ENCODE measurements around the gene RPS14. TPM values are rescaled to one million over a fixed set of nuclear protein-coding genes. Genes with fewer than 3 reads are reported as not detected.

Gene RPS14
- 1,847 TPM for total RNA-seq

DNA sequence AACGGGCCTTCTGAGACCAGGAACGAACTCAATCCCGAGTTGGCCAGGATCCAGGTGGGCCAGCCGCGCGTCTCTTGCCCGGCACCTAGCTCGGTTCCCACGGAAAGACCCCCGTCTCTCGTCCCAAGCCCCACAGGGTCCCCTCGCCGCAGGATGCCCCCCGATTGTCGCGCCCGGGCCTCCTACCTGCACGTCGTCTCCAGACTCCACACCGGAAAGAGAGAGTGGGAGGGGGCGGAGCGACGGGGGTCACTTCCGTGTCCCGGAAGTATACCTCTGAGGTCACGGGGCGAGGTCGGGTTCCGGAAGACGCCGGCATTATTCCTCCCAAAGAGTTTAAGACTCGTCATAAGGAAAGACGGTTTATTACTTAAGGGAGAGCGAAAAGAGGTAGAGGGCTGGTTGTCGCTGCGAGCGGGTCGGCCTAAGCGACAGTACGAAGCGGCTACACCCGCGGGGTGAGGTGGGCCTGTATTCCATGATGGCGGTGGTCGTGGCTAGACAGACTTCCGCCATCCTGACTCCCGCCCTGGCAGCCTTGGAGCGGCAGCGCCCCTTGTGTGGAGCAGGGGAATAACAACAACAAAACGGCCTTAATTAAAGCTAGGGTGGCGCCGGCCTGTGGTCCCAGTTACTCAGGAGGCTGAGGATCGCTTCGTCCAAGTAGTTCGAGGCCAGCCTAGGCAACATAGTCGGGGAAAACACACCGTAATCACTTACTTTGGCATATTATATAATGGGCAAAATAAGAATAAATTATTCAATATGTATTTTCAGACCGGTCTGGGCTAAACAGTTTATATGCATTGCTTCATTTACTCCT, at the start of gene RPS14:
Gene RPS14, minus strand, starts transcription at position 223 of the 823 bp plus-strand sequence. CDS start 2,006 bp downstream, outside the sequence.
- ATAC-seq: peak; percentile 96

DNA sequence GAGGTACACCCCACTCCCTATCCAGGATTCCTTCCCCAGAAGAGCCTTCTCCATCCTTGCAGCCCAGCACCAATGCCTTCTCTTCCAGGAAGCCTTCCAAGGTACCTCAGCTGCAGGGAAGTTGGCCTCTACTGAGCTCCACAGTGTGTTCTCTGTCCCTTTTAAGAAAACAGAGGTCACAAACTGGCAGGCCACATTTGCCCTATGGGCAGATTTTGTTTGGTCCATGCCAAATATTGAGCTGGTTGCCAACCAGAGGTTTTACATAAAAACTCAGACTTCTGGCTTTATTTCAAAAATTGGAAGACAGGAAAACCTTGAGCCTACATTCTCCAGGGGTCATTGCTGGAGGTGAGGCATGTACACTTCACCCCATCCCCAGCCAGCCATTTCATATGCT, 49.4 kb upstream of the RPS14 start:
- ATAC-seq: no peak

- no peak for ATAC-seq
Observed at GRCh38 chr5:150498501-150498900, 49.0 kb upstream of the RPS14 start.

- ATAC-seq: peak; percentile 31
Observed at GRCh38 chr5:150497989-150498317, 48.4 kb upstream of the RPS14 start.

GRCh38 chr5:150497274-150497988, 47.9 kb upstream of the RPS14 start:
- peak; percentile 92 for ATAC-seq

- no peak for ATAC-seq
Observed at GRCh38 chr5:150496534-150496933, 47.0 kb upstream of the RPS14 start.

GRCh38 chr5:150496098-150496497, 46.6 kb upstream of the RPS14 start:
- ATAC-seq: no peak

DNA sequence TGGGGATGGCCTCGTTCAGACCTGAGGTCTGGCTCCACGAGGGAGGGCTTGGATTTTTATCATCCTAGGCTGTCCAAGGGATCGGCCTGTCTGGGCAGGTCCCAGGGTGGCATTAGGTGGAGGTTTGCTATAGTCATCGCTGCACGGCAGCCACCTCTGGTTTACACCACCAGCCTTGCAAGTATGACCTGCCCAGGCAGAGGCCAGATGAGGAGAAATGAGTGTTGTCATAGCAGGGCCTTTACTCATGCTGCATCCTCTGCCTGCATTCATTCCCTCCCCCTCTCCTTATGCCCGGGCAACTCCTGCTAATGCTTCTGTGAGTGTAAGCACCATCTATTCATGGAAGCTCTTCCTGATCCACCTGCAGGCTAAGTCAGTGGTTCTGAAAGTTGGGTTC, 43.1 kb upstream of the RPS14 start:
- peak; percentile 92 for ATAC-seq

- no peak for ATAC-seq
Observed at GRCh38 chr5:150491876-150492275, 42.3 kb upstream of the RPS14 start.

- ATAC-seq: no peak
Observed at GRCh38 chr5:150490754-150491153, 41.2 kb upstream of the RPS14 start.

- no peak for ATAC-seq
Observed at GRCh38 chr5:150490296-150490669, 40.7 kb upstream of the RPS14 start.

DNA sequence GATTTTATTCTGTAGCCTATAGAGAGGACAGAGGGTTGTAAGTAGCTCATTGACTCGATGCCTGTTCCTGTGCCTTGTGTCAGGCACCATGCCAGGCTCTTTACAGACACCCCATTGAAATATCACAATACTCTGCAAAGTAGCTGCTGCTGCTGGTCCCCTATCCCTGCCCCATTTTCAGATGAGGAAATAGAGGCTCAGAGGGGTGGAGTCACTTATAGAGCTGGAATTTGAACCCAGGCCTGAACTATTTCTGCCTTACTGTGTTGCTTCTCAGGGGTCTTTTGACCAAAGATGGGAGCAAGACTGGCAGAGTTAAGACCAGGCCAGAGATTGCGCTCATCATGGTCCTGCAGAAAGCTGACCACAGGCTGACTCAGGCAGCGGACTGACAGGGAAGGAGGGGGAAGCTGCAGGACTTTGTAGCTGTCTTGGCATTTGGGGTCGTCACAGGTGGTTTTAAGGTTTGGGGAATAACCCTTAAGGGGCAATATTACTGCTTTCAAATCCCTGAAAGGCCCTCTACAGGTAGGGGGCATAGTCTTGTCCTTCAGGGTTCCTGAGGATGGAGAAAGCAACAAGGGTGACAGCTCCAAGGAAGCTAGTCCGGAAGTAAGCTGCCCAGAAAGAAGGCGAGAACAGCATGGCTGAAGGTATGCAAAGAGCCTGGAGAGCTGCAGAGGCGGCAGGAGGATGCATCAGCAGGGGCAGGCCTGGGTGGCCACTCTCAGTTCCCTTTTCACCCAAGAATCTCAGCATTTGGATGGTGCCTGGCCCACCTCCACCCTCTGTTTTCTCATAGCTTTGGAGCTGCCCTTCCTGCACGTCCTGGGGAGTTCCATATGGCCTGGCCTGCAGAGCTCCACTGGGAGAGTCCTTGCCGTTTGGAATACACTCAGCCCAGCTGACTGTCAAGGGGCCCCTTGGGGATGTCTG, 40.1 kb upstream of the RPS14 start:
- no peak for ATAC-seq

DNA sequence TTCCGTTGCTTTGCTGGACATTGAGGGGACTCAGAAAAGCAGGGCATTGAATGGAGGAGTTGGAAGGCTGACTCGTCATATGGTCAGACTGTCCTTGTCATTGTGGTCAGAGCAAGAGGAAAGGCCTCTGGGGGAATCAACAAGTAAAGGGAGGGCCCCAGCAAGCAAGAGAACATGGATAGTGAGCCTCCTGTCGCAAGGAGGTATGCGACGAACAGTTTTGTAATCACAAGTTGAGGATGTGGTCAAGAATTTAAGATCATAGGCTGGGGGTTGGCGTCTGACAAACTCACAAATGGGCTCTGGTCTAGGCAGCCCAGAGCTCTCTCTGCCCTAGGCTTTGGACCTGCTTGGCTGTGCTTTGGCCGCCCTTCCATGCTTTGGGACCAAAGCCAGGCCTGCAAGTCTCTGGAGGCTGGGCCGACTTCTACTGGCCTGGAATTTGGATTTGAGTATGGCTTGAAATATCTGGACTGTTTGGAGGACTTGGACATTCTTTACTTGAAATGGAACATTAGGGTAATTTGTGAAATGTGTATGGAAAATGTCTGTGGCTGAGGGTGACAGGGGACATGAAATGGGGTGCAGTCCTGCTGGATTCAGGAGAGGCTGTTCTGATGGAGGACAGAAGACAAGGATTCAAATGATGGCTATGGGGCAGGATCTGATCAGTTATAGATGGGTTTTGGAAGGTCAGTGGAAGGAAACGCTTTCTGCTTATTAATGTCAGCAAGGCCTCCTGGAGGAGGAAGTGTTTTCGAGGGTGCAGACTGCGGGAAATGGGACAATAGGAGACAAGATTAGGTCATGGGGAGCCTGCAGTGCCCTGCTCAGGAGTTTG, 39.2 kb upstream of the RPS14 start:
- no peak for ATAC-seq

GRCh38 chr5:150487199-150488061, 37.9 kb upstream of the RPS14 start:
- ATAC-seq: peak; percentile 49

DNA sequence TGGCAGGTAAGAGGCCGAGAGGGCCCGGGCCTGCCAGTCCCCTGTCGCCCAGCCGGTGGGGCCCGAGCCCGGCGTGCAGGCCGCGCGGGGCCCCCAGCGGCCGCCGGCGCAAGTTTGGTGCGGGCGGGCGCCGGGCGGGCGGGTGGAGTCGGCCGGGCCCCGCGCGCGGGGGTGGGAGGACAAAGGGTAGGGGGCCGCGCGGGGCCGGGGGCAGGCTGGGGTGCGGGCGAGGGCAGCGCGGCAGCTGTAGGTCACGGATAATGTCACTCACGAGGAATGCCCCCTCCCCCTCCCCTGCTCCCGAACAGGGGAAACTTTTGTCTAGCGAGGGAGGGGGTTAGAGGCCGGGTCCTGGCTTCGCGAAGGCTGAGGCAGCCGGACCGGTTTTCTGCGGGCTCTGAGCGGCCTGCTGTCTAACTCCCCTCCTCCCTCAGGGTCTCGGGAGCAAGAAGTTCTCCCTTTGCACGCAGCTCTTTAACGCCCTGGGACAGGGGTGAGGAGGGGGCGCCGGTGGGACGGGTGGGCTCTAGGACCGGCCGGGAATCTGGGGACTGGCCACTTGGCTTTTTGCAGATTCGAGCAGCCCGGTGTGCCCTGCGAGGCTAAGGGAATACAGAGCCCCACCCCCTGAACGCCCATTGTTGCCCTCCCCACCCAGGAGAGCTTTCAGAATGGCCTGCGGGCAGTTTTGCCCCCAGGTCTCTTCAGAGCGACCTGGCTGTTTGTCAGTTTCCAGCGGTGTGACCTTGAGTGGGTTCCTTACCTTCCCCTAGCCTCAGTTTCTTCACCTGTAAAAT, 37.1 kb upstream of the RPS14 start:
- peak; percentile 30 for ATAC-seq

DNA sequence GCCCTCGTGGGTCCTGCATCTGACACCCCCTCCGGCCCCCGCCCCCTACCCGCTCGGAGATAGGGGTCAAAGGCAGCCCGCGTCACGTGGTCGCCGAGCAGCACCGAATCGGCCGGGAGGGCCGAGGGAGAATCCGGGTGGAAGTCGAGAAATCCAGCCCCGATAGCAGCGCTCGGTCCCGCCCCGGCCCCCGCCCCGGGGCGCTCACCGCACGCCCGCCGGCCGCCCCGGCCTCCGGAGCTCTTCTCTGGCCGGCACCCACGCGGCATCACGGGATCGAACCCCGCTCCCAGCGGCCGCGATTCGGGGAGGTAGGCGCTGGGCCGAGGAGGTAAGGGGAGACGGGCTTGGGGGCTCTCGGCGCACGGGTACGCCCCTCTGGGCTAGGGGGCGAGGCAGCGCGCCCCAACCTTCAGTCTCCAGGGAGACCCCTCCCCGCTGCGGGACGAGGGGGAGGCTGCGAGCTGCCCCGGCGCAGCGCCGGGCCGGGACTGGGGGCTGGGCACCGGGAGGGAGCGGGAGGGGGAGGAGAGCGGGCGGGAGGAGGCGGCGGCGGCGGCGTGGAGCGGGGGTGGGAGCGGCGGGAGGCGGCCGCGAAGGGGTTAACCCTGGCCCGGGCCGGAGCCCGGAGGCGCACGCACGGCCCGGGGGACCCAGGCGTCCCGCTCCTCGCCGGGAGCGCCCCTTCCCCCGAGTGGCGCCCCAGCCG, 36.3 kb upstream of the RPS14 start:
- ATAC-seq: peak; percentile 32

GRCh38 chr5:150484964-150485692, 35.6 kb upstream of the RPS14 start:
- no peak for ATAC-seq

- ATAC-seq: peak; percentile 27
Observed at GRCh38 chr5:150481972-150482406, 32.5 kb upstream of the RPS14 start.

DNA sequence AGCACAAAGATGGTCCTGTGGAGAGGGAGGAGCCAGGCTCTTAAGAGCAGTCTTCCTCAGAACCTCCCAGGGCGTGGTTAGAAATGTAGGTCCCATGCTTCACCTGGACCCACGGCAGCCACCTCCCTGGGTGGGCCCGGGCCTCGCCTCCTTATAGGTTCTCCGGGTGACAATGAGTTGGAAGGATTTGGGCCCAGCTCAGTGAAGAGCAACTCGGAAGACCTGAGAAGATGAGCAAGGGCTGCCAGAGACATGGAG, 32.1 kb upstream of the RPS14 start:
- no peak for ATAC-seq

Data from esophagus mucosa (tissue), 1 donor.